Small intestine (tissue), 7 donors: ENCODE data around the gene ZXDC. TPM values are rescaled to one million over a fixed set of nuclear protein-coding genes. Genes with fewer than 3 reads are reported as not detected.
A peak's percentile ranks its signal among the peaks of the same experiment; 100 is the strongest.

ENCODE experiments used
- DNase-seq, 2 donors: peaks; one replicate each; pipeline versions ENCODE4 v3.0.0 to v3.0.0-alpha.2; 2013
- FAIRE-seq: peaks from 2 replicates; lab custom pipeline; 2012; peaks lifted over from hg19 to GRCh38; lab: Jason Lieb, UNC
- H3K27ac ChIP-seq, 3 donors: one replicate each; pipeline ENCODE4 v1.5.1; 2013; ENCODE audit warnings: low read length in 2 of 3, mild to moderate bottlenecking in 2 of 3, control low read depth in 1 of 3, inconsistent platforms in 1 of 3, low read depth in 1 of 3, moderate library complexity in 1 of 3
- H3K27me3 ChIP-seq, 3 donors: one replicate each; pipeline ENCODE4 v1.6.1; 2013; ENCODE audit warnings: low read length in 3 of 3, inconsistent platforms in 1 of 3; ENCODE audit not compliant: control insufficient read depth in 3 of 3, insufficient read depth in 3 of 3
- H3K36me3 ChIP-seq, 3 donors: one replicate each; pipeline ENCODE4 v1.6.1; 2013; ENCODE audit warnings: low read length in 3 of 3, inconsistent platforms in 1 of 3, low read depth in 1 of 3, mild to moderate bottlenecking in 1 of 3, moderate library complexity in 1 of 3; ENCODE audit not compliant: control insufficient read depth in 3 of 3, insufficient read depth in 2 of 3
- H3K4me1 ChIP-seq, 3 donors: one replicate each; pipeline ENCODE4 v1.6.1; 2013; ENCODE audit warnings: low read length in 2 of 3, inconsistent platforms in 1 of 3, low read depth in 1 of 3, mild to moderate bottlenecking in 1 of 3, moderate library complexity in 1 of 3; ENCODE audit not compliant: control insufficient read depth in 3 of 3, insufficient read depth in 2 of 3
- H3K4me3 ChIP-seq, 3 donors: one replicate each; pipeline ENCODE4 v1.5.1; 2013; ENCODE audit warnings: low read length in 3 of 3, control low read depth in 1 of 3, inconsistent platforms in 1 of 3, low read depth in 1 of 3, mild to moderate bottlenecking in 1 of 3, moderate library complexity in 1 of 3
- H3K9me3 ChIP-seq, 2 donors: one replicate each; pipeline ENCODE4 v1.6.1; 2013; ENCODE audit warnings: low read depth in 1 of 2, low read length in 1 of 2; ENCODE audit not compliant: control insufficient read depth in 2 of 2, insufficient read depth in 1 of 2
- WGBS, 3 donors: extraction: QIAGEN DNeasy Blood & Tissue Kit; methylation state at CpG; one replicate each; pipeline ENCODE4 v1.1.7; 2013; 5-methylcytosine and 5-hydroxymethylcytosine counted together
- polyA plus RNA-seq, 4 donors: library from polyadenylated mRNA; stranded (reverse) in 3 of 4; unstranded in 1 of 4; fragments of 200-250 nt in 3 of 4; fragments of 120-200 nt in 1 of 4; gene quantifications; one replicate each; pipeline versions ENCODE4 v1.2.1 to v1.2.3, GENCODE V29; 2013
- donor health status: healthy with polysubstance abuse.
- donor health status: control.
- donor health status: control.
- donor health status: Bipolar disorder and iron deficiency.
- donor health status: healthy.

The ZXDC gene
- polyA plus RNA-seq, 4 donors, result 10.0 to 35.9 (median 13.3) TPM

- DNase-seq (no peak), FAIRE-seq (no peak)
- Histone ChIP-seq H3K27ac (no peak overlapping the region), H3K9me3 (no peaks in the 10 kb centered on the region), H3K27me3 (no peaks in the 10 kb centered on the region), H3K4me3 (no peak overlapping the region), H3K36me3 (peaks cover 24 to 77% (median 48%) of the 10 kb centered on the region in 3 donors), H3K4me1 (peaks cover 4 to 15% (median 5%) of the 10 kb centered on the region in 3 donors)
- WGBS, 3 donors, result 78 to 83% (median 81%) methylated on average over 8 of the region's 8 CpGs
These were observed 8.1 kb downstream of the ZXDC start for GRCh38 chr3:126467611-126467955.

DNA sequence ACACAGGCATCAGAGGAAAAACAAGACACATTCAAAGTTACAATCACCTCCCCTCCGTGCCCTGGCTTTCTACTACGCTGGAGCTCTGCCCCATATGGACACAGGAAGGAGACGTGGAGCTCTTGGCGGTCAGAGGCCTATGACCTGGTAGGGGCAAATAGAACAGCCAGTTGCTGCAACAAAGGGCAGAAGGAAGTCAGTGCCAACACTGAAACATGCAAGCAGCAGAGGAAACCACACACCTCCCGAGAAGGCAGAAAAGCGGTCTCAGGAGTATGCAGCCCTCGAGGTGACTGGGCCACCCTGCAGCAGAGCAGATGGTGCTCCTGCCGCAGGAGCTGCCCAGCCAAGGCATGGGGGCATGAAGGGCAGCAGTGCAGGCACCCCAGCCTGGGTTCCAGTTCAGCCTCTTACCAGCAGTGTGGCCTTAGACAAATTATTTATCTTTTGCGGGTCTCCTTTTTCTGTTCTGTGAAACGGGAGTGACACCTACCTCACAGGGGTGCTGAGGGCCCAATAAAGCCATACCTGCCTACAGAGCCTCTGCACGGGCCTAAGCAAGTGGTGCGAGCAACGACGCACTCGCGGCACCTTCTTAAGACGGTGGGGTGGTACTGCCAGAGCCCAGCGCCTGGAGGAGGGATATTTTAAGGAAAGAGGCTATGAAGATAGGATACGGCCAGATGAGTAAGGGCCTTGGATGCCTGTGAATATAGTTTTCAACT lies 8.6 kb downstream of the ZXDC start:
- DNase-seq (no peak), FAIRE-seq (no peak)
- Histone ChIP-seq H3K27ac (no peak overlapping the region), H3K36me3 (peaks cover 27 to 83% (median 53%) of the 10 kb centered on the region in 3 donors), H3K9me3 (no peaks in the 10 kb centered on the region), H3K4me1 (peaks cover under 1 to 9% (median 4%) of the 10 kb centered on the region in 3 donors), H3K27me3 (no peaks in the 10 kb centered on the region), H3K4me3 (no peak overlapping the region)
- 87% methylated on average over 19 of the region's 19 CpGs for WGBS, 3 donors

DNA sequence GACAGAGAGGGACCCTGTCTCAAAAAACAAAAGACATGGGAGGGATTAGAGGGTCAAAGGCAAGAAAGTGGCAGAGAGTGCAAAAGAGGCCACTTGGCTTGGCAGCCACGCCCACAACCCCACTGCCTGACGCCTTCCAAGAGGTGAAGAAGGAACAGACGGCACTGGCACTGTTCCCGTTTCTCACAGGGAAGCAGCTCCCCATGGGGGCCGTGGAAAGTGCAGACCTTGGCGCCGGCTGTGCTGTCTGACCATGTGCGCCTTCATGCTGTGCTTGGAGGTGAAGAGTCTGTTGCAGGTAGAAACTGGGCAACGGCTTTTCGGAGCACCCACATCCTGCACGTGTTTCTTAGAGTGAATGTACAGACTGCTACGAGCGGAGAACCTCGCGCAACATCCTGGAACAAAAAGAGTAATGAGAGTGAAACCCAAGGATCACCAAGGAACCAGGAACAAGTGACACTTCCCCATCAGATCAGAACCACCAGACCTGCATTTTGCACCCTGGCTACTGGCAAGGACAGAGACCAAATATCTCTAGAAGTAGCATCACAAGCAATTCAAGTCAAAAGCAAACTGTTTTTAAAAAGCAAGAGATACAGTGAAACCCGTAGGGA lies 9.7 kb downstream of the ZXDC start:
- H3K27me3 ChIP-seq, result no peaks in the 10 kb centered on the region
- WGBS, 3 donors, result 76 to 86% (median 82%) methylated on average over 15 to 16 of the region's 16 CpGs
- H3K36me3 ChIP-seq, result peaks cover 33 to 88% (median 59%) of the 10 kb centered on the region in 3 donors
- no peak overlapping the region for H3K4me3 ChIP-seq
- DNase-seq (no peak), FAIRE-seq (no peak)
- H3K4me1 ChIP-seq, result peaks cover 0 to 5% (median 0%) of the 10 kb centered on the region in 3 donors
- no peak overlapping the region for H3K27ac ChIP-seq
- H3K9me3 ChIP-seq, result no peaks in the 10 kb centered on the region

DNA sequence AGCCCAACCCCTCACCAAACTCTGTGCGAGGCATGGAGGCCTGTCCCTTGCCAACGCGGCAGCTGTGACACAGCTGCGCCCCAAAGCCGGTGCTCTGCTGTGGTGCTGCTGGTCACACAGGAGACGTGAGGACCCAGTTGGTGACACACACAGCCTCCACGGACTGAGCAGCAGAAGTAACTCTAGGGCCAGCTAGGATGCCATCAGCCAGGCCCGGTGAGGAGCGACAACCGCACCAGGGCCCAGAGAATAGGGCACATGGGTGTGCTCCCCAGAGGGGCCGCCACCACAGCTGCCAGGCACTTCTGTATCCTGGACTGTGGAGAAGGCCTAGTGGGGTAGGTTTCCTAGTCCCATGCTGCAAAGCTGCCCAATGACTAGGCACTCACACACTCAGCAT lies 10.7 kb downstream of the ZXDC start:
- WGBS, 3 donors, result 94 to 96% (median 94%) methylated on average over 9 to 11 of the region's 11 CpGs
- no peaks in the 10 kb centered on the region for H3K27me3 ChIP-seq
- H3K36me3 ChIP-seq, result peaks cover 41 to 85% (median 62%) of the 10 kb centered on the region in 3 donors
- FAIRE-seq (no peak), DNase-seq (no peak)
- no peak overlapping the region for H3K4me3 ChIP-seq
- peaks cover 0 to 5% (median 0%) of the 10 kb centered on the region in 3 donors for H3K4me1 ChIP-seq
- no peaks in the 10 kb centered on the region for H3K9me3 ChIP-seq
- H3K27ac ChIP-seq, result no peak overlapping the region

- FAIRE-seq, result no peak
- Histone ChIP-seq H3K4me3 (no peak overlapping the region), H3K9me3 (no peaks in the 10 kb centered on the region), H3K27me3 (no peaks in the 10 kb centered on the region), H3K4me1 (peaks cover 0 to 5% (median 0%) of the 10 kb centered on the region in 3 donors), H3K27ac (no peak overlapping the region), H3K36me3 (peaks cover 43 to 85% (median 60%) of the 10 kb centered on the region in 3 donors)
- 77 to 91% (median 78%) methylated on average over 4 of the region's 4 CpGs for WGBS, 3 donors
- no peak for DNase-seq
These were observed 11.2 kb downstream of the ZXDC start for GRCh38 chr3:126464494-126464893.

DNA sequence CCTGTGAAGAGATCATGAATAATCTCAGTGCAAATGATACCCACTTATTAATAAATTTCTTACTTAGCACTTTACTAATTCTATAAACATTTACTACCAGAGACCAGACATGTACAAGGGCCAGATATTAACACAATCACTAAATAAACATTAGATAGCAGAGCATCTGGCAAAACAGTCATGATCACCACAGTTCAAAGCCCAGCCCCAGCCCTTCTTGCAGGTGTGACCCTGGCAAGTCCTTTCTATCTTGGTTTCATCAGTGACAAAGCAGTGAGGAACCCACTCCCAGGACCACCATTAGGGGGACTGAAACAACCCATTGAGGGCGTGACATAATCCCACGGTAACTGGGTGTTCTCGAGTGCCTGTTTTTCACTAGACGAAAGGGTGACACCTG lies 11.6 kb downstream of the ZXDC start:
- H3K4me3 ChIP-seq, result no peak overlapping the region
- 72 to 84% (median 79%) methylated on average over 4 of the region's 4 CpGs for WGBS, 3 donors
- H3K36me3 ChIP-seq, result peaks cover 44 to 85% (median 57%) of the 10 kb centered on the region in 3 donors
- H3K27ac ChIP-seq, result no peak overlapping the region
- peaks cover 0 to 5% (median 0%) of the 10 kb centered on the region in 3 donors for H3K4me1 ChIP-seq
- DNase-seq, result peak in 1 of 2 donors; percentile 17
- H3K9me3 ChIP-seq, result no peaks in the 10 kb centered on the region
- no peaks in the 10 kb centered on the region for H3K27me3 ChIP-seq
- FAIRE-seq, result no peak

DNA sequence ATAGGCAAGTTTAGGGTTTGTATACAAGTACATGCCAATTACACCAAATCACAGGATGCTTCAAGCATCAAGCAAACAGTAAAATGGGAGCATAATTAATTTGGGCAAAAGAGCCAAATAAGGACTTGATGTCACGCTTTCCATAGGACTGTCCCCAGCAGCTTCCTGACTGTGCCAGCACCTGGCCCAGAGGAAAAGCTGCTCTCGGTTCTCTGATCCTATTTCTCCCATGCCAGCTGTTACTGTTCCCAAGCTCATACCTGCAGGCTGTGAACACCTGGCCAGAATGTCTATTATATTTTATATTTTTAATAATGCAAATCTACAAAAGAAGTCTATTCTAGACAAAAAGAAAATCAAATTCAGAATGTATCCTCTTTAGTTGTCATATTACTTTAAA lies 12.2 kb downstream of the ZXDC start:
- no peaks in the 10 kb centered on the region for H3K9me3 ChIP-seq
- no peak overlapping the region for H3K27ac ChIP-seq
- DNase-seq (no peak), FAIRE-seq (no peak)
- WGBS, 3 donors, result 94 to 99% (median 94%) methylated on average over 2 of the region's 2 CpGs
- H3K4me3 ChIP-seq, result no peak overlapping the region
- H3K36me3 ChIP-seq, result peaks cover 44 to 81% (median 51%) of the 10 kb centered on the region in 3 donors
- H3K4me1 ChIP-seq, result peaks cover 0 to 5% (median 0%) of the 10 kb centered on the region in 3 donors
- no peaks in the 10 kb centered on the region for H3K27me3 ChIP-seq

DNA sequence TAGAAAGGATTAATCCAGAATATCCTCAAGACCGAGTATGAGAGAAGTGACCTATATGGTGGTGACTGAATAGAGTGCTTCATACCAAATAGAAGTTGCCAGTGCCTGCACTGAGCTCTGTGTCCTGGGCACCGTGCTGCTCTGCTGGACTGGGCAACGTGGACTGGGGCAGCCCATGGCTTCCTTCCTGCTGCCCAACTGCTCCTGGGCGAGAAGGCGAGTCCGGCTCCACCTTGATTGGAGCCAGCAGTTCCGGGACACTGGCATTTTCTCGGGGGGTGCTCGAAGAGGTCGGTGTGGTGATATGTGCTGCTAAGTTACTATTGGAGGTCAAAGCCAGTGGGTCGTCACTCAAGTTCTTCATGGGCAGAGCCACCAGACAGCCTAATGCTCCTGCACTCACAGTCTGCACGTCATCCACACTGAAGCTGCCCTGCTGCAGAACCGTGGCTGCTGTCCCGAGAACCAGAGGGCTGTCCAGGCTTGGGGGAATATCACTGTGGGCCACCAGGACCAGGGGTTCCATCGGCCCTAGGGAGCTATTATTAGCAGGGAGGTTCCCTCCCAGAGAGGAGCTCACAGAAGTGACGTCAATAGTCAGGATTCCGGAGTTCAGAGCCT lies 14.1 kb downstream of the ZXDC start:
- no peak overlapping the region for H3K27ac ChIP-seq
- peaks cover 0 to 5% (median 0%) of the 10 kb centered on the region in 3 donors for H3K4me1 ChIP-seq
- H3K4me3 ChIP-seq, result no peak overlapping the region
- peaks cover 38 to 75% (median 49%) of the 10 kb centered on the region in 3 donors for H3K36me3 ChIP-seq
- no peaks in the 10 kb centered on the region for H3K9me3 ChIP-seq
- no peaks in the 10 kb centered on the region for H3K27me3 ChIP-seq
- FAIRE-seq (no peak), DNase-seq (no peak)
- WGBS, 3 donors, result 89 to 94% (median 93%) methylated on average over 17 of the region's 17 CpGs
